ENCODE results near the gene TP63. TPM values are rescaled to one million over a fixed set of nuclear protein-coding genes. Genes with fewer than 3 reads are reported as not detected.

Gene TP63
- total RNA-seq, 2 donors from 2014 or later: not detected

GRCh38 chr3:189687475-189687874 is 56.3 kb downstream of the TP63 start:
- Histone ChIP-seq H3K27ac (no peak overlapping the region), H3K36me3 (replicated peaks in 1 of 2; ENCODE audit: insufficient read depth in 1 of 2, low read depth in 2 of 2) (no peaks in the 10 kb centered on the region), H3K4me3 (no peak overlapping the region), H3K9me3 (no peaks in the 10 kb centered on the region), H3K27me3 (no peaks in the 10 kb centered on the region), H3K4me1 (no peaks in the 10 kb centered on the region)
- WGBS, 2 donors: 57 to 58% methylated on average over 4 of the region's 4 CpGs
- no peak for DNase-seq
- intact Hi-C loops (cut with DNase I): no loop called here
- no peak for TF ChIP-seq POLR2A (IDR thresholded peaks at IDR 0.05)
- TF ChIP-seq CTCF (IDR thresholded peaks at IDR 0.05): no peak
- no peak for ATAC-seq

GRCh38 chr3:189688262-189688661 is 57.1 kb downstream of the TP63 start:
- no peaks in the 10 kb centered on the region for H3K4me1 ChIP-seq
- TF ChIP-seq POLR2A (IDR thresholded peaks at IDR 0.05) (no peak), CTCF (IDR thresholded peaks at IDR 0.05) (no peak)
- no peaks in the 10 kb centered on the region for H3K27me3 ChIP-seq
- H3K4me3 ChIP-seq: no peak overlapping the region
- ATAC-seq: no peak
- no peak overlapping the region for H3K27ac ChIP-seq
- no peaks in the 10 kb centered on the region for H3K9me3 ChIP-seq
- 9 to 19% methylated on average over 1 of the region's 1 CpG for WGBS, 2 donors
- intact Hi-C loops (cut with DNase I): no loop called here
- H3K36me3 ChIP-seq (replicated peaks in 1 of 2; ENCODE audit: insufficient read depth in 1 of 2, low read depth in 2 of 2): no peaks in the 10 kb centered on the region
- no peak for DNase-seq

- Histone ChIP-seq H3K27ac (no peak overlapping the region), H3K27me3 (no peaks in the 10 kb centered on the region), H3K9me3 (no peaks in the 10 kb centered on the region), H3K4me1 (no peaks in the 10 kb centered on the region), H3K36me3 (replicated peaks in 1 of 2; ENCODE audit: insufficient read depth in 1 of 2, low read depth in 2 of 2) (no peaks in the 10 kb centered on the region), H3K4me3 (no peak overlapping the region)
- TF ChIP-seq POLR2A (IDR thresholded peaks at IDR 0.05): no peak
- TF ChIP-seq CTCF (IDR thresholded peaks at IDR 0.05): no peak
- DNase-seq: no peak
- intact Hi-C loops (cut with DNase I): no loop called here
- no peak for ATAC-seq
Observed at GRCh38 chr3:189689625-189690024, 58.4 kb downstream of the TP63 start.

- Histone ChIP-seq H3K9me3 (no peaks in the 10 kb centered on the region), H3K27ac (no peak overlapping the region), H3K36me3 (replicated peaks in 1 of 2; ENCODE audit: insufficient read depth in 1 of 2, low read depth in 2 of 2) (no peaks in the 10 kb centered on the region), H3K27me3 (no peaks in the 10 kb centered on the region), H3K4me3 (no peak overlapping the region), H3K4me1 (no peaks in the 10 kb centered on the region)
- TF ChIP-seq POLR2A (IDR thresholded peaks at IDR 0.05) (no peak), CTCF (IDR thresholded peaks at IDR 0.05) (no peak)
- ATAC-seq: no peak
- intact Hi-C loops (cut with DNase I): no loop called here
- WGBS, 2 donors: 4 to 6% methylated on average over 1 of the region's 1 CpG
- DNase-seq: no peak
Observed at GRCh38 chr3:189690237-189690636, 59.0 kb downstream of the TP63 start.

GRCh38 chr3:189690672-189691071 is 59.5 kb downstream of the TP63 start:
- WGBS, 2 donors: 61 to 66% methylated on average over 2 of the region's 2 CpGs
- H3K4me1 ChIP-seq: no peaks in the 10 kb centered on the region

More at GRCh38 chr3:189690672-189691071, 59.5 kb downstream of the TP63 start:
- TF ChIP-seq CTCF (IDR thresholded peaks at IDR 0.05) (no peak), POLR2A (IDR thresholded peaks at IDR 0.05) (no peak)
- no peaks in the 10 kb centered on the region for H3K9me3 ChIP-seq
- H3K4me3 ChIP-seq: no peak overlapping the region
- no peaks in the 10 kb centered on the region for H3K36me3 ChIP-seq (replicated peaks in 1 of 2; ENCODE audit: insufficient read depth in 1 of 2, low read depth in 2 of 2)
- intact Hi-C loops (cut with DNase I): no loop called here
- no peak overlapping the region for H3K27ac ChIP-seq
- no peak for ATAC-seq
- no peaks in the 10 kb centered on the region for H3K27me3 ChIP-seq
- DNase-seq: no peak

Data from body of pancreas (tissue), 4 donors.